HG02759 (cell line): ENCODE data around the gene ELOB.

ENCODE experiments used
- ATAC-seq: cut with Tn5 transposase; IDR thresholded peaks from one replicate; pipeline ENCODE4 v1.9.1; 2021; ENCODE audit warnings: mild to moderate bottlenecking, moderate library complexity; ENCODE audit not compliant: unreplicated experiment

Gene ELOB

GRCh38 chr16:2769675-2770056, 7.4 kb downstream of the ELOB start:
- no peak for ATAC-seq

- ATAC-seq: no peak
These were observed 8.0 kb downstream of the ELOB start for GRCh38 chr16:2769100-2769529.

GRCh38 chr16:2768403-2769089, 8.5 kb downstream of the ELOB start:
- no peak for ATAC-seq

GRCh38 chr16:2767891-2768290, 9.2 kb downstream of the ELOB start:
- ATAC-seq: no peak

- ATAC-seq: no peak
These were observed 9.8 kb downstream of the ELOB start for GRCh38 chr16:2767140-2767731.

GRCh38 chr16:2766430-2767139, 10.5 kb downstream of the ELOB start:
- no peak for ATAC-seq

GRCh38 chr16:2765462-2766404, 11.3 kb downstream of the ELOB start:
- ATAC-seq: no peak

- no peak for ATAC-seq
These were observed 12.4 kb downstream of the ELOB start for GRCh38 chr16:2764718-2765117.

- ATAC-seq: no peak
These were observed 13.9 kb downstream of the ELOB start for GRCh38 chr16:2763173-2763572.

- ATAC-seq: no peak
These were observed 14.4 kb downstream of the ELOB start for GRCh38 chr16:2762711-2763110.

GRCh38 chr16:2761886-2762583, 15.0 kb downstream of the ELOB start:
- no peak for ATAC-seq

GRCh38 chr16:2761472-2761871, 15.6 kb downstream of the ELOB start:
- no peak for ATAC-seq

- ATAC-seq: no peak
These were observed 19.7 kb downstream of the ELOB start for GRCh38 chr16:2757344-2757743.

GRCh38 chr16:2756288-2757015, 20.6 kb downstream of the ELOB start:
- ATAC-seq: no peak

- no peak for ATAC-seq
These were observed 21.9 kb downstream of the ELOB start for GRCh38 chr16:2755158-2755557.

- ATAC-seq: no peak
These were observed 23.4 kb downstream of the ELOB start for GRCh38 chr16:2753733-2754020.

GRCh38 chr16:2752850-2753732, 24.0 kb downstream of the ELOB start:
- peak; percentile 40 for ATAC-seq

GRCh38 chr16:2752035-2752849, 24.8 kb downstream of the ELOB start, which contains the start of gene SRRM2:
TSS of gene SRRM2 (plus strand) at chr16:2752638. CDS start at chr16:2756365, 3,727 bp downstream.
- peak; percentile 86 for ATAC-seq
